Kidney tubule cell (primary cell): ENCODE data around the gene MAP3K20.
"Not testable (repeated sequence)": the region's sequence is repeated elsewhere in the genome, so short reads cannot be mapped to it uniquely, and the experiment has no call there.

Experiments used
- DNase-seq: peaks from one replicate; pipeline ENCODE4 v3.0.0-alpha.2; 2018; ENCODE audit warnings: low spot score

The MAP3K20 gene

GRCh38 chr2:173087793-173088496 is 12.3 kb downstream of the MAP3K20 start:
- no peak for DNase-seq

GRCh38 chr2:173090276-173090877 is 14.7 kb downstream of the MAP3K20 start:
- DNase-seq = peak; percentile 72

GRCh38 chr2:173090973-173091660 is 15.5 kb downstream of the MAP3K20 start:
- no peak for DNase-seq

DNA sequence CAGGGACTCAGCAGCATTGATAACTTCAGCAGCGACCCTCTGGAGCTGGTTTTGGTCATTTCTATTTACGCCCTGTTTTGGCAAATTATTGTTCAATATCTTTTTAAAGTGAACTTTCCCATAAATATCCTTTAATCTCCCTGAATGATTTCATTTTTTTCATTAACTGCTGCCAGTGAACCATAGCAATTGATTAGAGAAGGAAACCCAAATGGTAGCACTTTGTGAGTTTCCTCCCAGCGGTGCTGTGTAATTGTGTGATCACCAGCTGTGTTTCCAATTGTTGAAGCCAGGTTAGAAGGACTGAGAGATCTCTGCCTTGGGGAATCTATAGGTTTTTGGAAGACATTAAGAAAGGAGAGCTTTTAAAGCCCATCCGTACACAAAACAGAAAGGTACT is 16.3 kb downstream of the MAP3K20 start:
- DNase-seq = no peak

- DNase-seq = no peak
Measured at GRCh38 chr2:173092844-173093402, 17.3 kb downstream of the MAP3K20 start.

GRCh38 chr2:173093617-173094016 is 18.0 kb downstream of the MAP3K20 start:
- DNase-seq = not testable (repeated sequence)

DNA sequence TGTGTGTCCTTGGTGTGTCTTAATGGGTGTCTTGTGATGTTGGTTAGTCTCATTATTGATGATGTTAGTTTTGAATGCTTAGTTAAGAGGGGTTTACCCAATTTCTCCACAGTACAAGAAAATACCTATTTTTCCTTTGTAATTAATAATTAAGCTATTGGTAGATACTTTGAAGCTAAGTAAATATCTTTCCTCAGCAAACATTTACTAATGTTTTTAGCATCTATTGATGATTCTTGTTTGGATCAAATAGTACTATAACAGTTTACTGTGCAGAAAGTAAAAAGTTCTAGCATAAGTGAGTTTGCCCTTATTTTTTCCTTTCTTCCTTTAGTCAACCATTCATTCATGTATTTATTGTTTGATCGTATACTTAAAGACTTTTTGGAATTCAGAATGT is 19.1 kb downstream of the MAP3K20 start:
- no peak for DNase-seq

GRCh38 chr2:173095356-173095755 is 19.7 kb downstream of the MAP3K20 start:
- no peak for DNase-seq

DNA sequence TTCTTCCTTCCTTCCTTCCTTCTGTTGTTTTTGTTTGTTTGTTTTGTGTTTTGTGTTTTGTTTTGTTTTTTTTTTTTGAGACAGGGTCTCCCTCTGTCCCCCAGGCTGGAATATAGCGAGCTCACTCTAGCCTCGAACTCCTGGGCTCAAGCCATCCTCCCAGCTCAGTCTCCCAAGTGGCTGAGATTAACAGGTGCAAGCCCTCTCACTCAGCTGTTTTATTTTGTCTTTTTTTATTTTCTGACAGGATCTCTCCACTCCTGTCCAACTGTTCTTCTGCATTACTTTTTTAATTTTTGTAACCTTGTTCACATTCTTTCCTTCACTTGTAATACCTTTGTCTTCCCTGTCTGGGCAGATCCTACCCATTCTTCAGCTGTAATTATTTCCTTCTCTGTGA is 23.6 kb downstream of the MAP3K20 start:
- DNase-seq = no peak

DNA sequence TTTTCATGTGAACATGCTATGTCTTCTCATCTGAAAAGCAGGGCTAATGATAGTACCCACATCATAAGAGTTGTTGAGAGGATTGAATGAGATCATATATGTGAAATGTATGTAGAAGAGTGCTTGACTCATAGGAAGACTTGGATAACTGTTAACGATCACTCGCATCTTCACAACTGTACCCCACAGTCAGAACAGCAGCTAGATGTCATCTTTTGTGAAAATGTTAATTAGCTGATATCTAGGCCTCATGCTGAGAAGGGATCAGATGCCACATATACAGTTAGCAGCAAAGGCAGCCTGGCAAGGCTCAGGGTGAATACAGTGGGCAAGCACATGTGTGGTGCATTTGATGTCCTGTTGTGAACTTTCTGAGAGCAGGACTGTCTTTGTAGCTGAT is 24.2 kb downstream of the MAP3K20 start:
- DNase-seq = no peak

- no peak for DNase-seq
Measured at GRCh38 chr2:173101687-173102086, 26.0 kb downstream of the MAP3K20 start.

DNA sequence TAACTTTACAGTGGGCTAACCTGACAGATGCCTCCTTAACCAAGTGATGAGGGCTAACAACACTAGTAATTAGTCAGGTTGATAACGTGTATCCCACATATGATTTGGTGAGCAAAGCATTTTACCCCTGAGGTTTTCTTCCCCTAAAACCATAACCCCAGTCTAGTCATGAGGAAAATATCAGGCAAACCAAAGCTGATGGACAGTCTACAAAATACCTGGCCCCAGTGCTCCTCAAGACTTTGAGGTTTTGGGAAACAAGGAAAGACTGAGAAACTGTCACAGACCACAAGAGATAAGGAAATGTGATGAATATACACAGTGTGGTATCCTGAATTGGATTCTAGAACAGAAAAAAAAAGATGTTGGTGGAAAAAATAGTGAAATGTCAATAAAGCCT is 28.5 kb downstream of the MAP3K20 start:
- DNase-seq = no peak

DNA sequence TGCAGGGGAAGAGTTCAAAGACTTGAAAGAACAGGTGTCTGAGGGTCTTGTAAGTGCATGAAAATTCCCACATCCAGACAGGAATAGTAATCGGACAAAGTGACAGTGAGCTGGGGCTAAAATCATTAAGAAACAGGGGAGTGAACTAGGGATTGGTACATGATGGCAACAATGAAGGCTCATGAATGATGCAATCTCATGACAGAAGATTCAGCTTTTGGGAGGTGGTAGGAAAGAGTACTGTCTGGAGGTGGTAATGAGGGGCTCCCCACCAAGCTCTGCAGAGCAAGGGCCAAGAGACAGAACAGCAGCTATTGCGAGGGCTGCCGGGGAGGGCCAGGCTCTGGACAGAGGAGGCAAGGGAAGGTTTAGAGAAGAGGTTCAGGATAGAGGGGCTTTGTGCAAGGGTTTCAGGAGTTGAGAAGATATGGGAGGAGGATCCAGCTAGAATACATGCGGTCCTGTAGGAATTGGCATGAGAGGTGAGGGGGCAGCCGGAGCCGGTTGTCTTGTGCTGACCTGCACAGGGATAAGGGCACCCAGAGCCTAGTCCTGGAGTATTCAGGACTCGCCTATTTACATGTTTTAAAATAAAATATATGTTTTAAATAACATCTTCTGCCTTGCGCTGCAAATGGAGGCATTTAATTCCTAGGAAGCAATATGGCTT is 31.4 kb downstream of the MAP3K20 start:
- no peak for DNase-seq

DNA sequence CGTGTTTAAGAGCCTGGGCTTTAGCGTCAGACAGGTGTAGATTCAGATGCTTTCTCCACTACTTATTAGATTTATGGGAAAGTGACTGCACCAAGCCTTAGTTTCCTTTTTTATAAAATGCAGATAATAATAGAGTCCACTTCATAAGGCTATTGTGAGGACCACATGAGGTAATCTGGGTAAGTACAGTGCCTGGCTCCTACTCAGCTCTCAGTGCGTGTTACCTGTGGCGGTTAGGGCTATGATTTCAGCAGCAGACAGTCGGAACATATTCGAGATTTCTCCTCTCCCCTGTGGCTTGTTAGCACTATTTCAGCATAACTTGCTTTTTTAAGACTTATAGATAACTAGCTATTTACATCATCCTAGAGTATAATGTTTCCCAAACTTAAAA is 32.0 kb downstream of the MAP3K20 start:
- no peak for DNase-seq

DNA sequence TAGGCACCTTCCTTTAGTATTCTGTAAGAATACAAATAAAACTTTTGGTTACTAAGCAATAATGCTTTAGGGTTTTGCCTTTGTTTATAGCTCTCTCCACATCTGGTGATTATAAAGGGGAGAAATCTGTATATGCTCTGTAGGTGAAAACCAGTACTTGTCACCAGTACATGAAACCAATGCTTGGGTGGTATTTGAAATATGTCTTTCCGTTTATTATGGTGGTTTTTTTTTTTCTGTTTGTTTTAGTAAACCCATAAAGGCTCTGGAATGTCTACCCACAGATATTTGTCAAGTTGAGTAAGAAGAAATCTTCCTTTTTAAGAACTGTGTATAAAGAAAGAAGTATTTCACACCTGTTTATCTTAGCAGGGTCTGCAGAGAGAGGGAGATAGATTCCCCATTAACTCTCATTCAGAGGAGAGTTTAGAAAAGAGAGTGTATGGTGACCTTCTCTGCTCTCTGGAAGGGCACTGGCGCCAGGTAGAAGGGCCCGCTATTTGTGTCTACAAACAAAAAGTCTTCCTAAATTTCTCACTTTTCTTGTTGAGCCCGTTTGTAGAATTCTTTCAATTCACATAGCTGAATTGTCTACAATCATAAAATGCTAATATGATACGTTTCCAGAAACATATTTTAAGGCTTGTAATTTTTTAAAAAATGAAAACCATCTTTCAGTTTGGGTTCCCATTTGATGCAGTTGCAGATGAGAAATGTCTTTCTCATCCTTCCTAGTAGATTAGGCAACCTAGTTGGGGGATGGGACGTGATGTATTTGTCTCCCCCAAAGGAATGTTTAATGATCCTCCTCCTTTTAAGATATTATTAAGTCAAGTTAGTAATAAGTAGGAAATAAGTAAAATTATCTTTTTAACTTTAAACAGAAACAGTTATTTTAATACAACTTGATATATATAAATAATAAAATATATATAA is 33.9 kb downstream of the MAP3K20 start:
- DNase-seq = peak; percentile 60

- no peak for DNase-seq
Measured at GRCh38 chr2:173117678-173118077, 42.0 kb downstream of the MAP3K20 start.

GRCh38 chr2:173118395-173118794 is 42.7 kb downstream of the MAP3K20 start:
- peak; percentile 12 for DNase-seq

GRCh38 chr2:173119069-173119807 is 43.6 kb downstream of the MAP3K20 start:
- DNase-seq = no peak

DNA sequence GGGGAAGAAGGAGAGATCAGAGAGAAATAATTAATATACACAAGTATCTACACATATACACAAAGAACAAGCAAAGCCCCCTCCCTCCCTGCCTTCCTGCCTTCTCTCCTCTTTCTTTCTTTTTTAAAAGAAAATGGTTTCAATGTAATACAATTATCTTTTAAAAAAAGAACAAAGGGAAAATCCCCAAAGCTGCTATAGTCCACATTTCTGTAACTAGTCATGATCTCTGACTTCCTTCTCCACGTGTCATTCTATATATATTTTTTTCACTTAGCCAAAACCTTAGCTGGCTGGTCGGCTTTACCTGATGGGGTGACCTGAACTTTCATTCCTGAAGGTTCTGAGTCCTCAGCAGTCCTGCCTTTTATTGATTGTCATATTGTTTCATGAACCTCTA is 44.3 kb downstream of the MAP3K20 start:
- DNase-seq = peak; percentile 12

GRCh38 chr2:173122936-173123335 is 47.3 kb downstream of the MAP3K20 start:
- DNase-seq = peak; percentile 32

- DNase-seq = peak; percentile 56
Measured at GRCh38 chr2:173124441-173124840, 48.8 kb downstream of the MAP3K20 start.
